ENCODE data around the gene OSTM1. TPM values are rescaled to one million over a fixed set of nuclear protein-coding genes. Genes with fewer than 3 reads are reported as not detected.

OSTM1 gene
- 10 to 100 TPM; 30.0 to 40.7 (median 31.4) TPM for total RNA-seq

- peaks cover 20% of the 10 kb centered on the region for H3K4me1 Mint-ChIP-seq (ENCODE audit: low read depth)
- DNase-seq (peak; percentile 94), ATAC-seq (peak; percentile 96 to 99)
- no peaks in the 10 kb centered on the region for H3K27me3 Mint-ChIP-seq (ENCODE audit: low read depth)
- no peaks in the 10 kb centered on the region for H3K36me3 Mint-ChIP-seq (ENCODE audit: insufficient read depth)
- no peaks in the 10 kb centered on the region for H3K9me3 Mint-ChIP-seq
- H3K4me3 Mint-ChIP-seq, result peak within 1 kb of the TSS; percentile 86
Measured at GRCh38 chr6:108074359-108075144, at the start of gene OSTM1. Gene OSTM1 (minus strand): TSS chr6:108074741. CDS start chr6:108074651, 90 bp downstream.

DNA sequence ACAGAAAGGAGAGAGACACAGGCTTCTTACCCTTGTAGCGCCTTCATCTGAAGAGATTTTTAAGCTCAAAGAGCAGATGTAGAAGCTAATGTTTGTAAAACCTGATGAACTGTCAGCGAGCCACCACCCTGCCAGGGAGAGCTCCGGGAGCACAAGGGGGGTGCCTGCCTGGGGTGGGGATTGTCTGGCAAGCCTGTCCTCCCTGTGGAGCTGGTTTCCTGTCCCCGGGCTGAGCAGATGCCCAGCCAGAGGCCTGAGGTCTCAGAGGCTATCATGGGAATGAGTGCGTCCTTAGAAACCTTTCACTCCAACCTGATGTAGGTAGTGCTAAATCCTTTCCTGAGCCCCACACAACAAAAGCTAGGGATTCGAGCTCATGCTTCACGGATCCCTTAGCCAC is 49.4 kb upstream of the OSTM1 start:
- no peaks in the 10 kb centered on the region for H3K9me3 Mint-ChIP-seq
- H3K36me3 Mint-ChIP-seq (ENCODE audit: insufficient read depth), result no peaks in the 10 kb centered on the region
- ATAC-seq (no peak), DNase-seq (no peak)
- no peak overlapping the region for H3K4me3 Mint-ChIP-seq
- peaks cover 79% of the 10 kb centered on the region for H3K27me3 Mint-ChIP-seq (ENCODE audit: low read depth)
- H3K4me1 Mint-ChIP-seq (ENCODE audit: low read depth), result peaks cover 10% of the 10 kb centered on the region

- H3K4me3 Mint-ChIP-seq, result no peak overlapping the region
- H3K36me3 Mint-ChIP-seq (ENCODE audit: insufficient read depth), result no peaks in the 10 kb centered on the region
- H3K27me3 Mint-ChIP-seq (ENCODE audit: low read depth), result peaks cover 82% of the 10 kb centered on the region
- H3K9me3 Mint-ChIP-seq, result no peaks in the 10 kb centered on the region
- DNase-seq (no peak), ATAC-seq (no peak)
- peaks cover 14% of the 10 kb centered on the region for H3K4me1 Mint-ChIP-seq (ENCODE audit: low read depth)
Measured at GRCh38 chr6:108123481-108123929, 49.0 kb upstream of the OSTM1 start.

- peak overlapping the region; percentile 5 for H3K4me3 Mint-ChIP-seq
- DNase-seq (no peak), ATAC-seq (no peak)
- H3K9me3 Mint-ChIP-seq, result no peaks in the 10 kb centered on the region
- no peaks in the 10 kb centered on the region for H3K36me3 Mint-ChIP-seq (ENCODE audit: insufficient read depth)
- H3K4me1 Mint-ChIP-seq (ENCODE audit: low read depth), result peaks cover 25% of the 10 kb centered on the region
- H3K27me3 Mint-ChIP-seq (ENCODE audit: low read depth), result peaks cover 85% of the 10 kb centered on the region
Measured at GRCh38 chr6:108121612-108122011, 47.1 kb upstream of the OSTM1 start.

DNA sequence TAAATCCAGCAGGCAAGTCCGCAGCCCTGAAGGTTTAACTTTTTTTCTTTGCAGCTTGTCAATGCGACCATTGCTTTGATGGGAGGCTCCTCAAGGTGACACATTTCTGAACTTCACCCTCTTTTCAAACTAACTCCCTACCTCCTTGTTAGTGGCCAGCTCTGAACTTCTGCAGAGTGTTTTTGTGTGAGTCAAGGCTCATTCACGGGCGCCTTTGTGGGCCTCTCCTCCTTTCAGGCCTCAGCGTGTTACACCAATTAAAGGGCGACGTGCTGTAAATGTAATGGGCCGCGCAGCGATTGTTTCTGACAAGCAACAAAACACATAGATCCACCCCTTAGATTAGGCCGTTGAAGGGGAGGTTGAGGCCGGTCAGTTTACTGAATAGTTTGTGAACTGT is 45.8 kb upstream of the OSTM1 start:
- Mint-ChIP-seq H3K27me3 (ENCODE audit: low read depth) (peaks cover 89% of the 10 kb centered on the region), H3K9me3 (no peaks in the 10 kb centered on the region), H3K4me3 (no peak overlapping the region), H3K4me1 (ENCODE audit: low read depth) (peaks cover 35% of the 10 kb centered on the region), H3K36me3 (ENCODE audit: insufficient read depth) (no peaks in the 10 kb centered on the region)
- ATAC-seq, result no peak
- no peak for DNase-seq

DNA sequence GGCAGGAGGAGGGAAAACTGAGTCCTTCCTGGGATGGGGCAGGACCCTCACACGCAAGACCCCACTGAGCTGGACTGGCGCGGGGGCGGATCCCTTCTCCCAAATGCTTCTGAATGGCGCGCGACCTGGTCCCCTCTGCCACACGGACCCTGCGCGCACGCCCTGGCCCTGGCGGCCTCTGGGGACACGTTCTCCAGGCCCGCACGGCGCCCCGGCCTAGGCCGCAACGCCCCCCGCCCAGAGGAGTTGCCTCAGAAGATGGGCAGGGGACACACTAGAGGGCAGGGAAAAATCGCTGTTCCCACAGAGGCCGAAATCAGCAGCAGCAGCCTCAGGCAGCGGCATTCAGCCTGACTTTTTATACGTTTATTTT is 45.2 kb upstream of the OSTM1 start:
- DNase-seq (no peak), ATAC-seq (no peak)
- Mint-ChIP-seq H3K27me3 (ENCODE audit: low read depth) (peaks cover 89% of the 10 kb centered on the region), H3K4me1 (ENCODE audit: low read depth) (peaks cover 40% of the 10 kb centered on the region), H3K36me3 (ENCODE audit: insufficient read depth) (no peaks in the 10 kb centered on the region), H3K9me3 (no peaks in the 10 kb centered on the region), H3K4me3 (no peak overlapping the region)

GRCh38 chr6:108118810-108119768 is 44.5 kb upstream of the OSTM1 start:
- H3K36me3 Mint-ChIP-seq (ENCODE audit: insufficient read depth), result no peaks in the 10 kb centered on the region
- ATAC-seq (no peak), DNase-seq (no peak)
- peak overlapping the region; percentile 85 for H3K4me3 Mint-ChIP-seq
- H3K27me3 Mint-ChIP-seq (ENCODE audit: low read depth), result peaks cover 89% of the 10 kb centered on the region
- H3K4me1 Mint-ChIP-seq (ENCODE audit: low read depth), result peaks cover 45% of the 10 kb centered on the region
- H3K9me3 Mint-ChIP-seq, result no peaks in the 10 kb centered on the region

DNA sequence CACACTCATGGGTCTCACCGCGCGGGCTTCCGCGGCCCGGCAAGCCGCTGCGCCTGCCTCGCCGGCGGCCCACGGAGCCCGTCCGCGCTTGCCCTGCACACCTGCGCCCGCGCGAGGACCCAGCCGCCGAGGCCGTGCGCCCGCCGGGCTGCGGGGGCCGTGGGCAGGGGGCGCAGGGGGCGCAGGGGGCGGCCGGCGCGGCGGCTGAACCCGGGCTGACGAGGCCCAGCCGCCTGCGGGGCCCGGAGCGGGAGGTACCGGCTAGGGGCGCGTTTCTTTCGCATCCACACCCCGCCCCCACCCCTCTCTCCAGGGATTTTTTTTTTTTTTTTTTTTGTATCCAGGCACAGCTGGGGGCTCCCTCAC is 43.8 kb upstream of the OSTM1 start:
- H3K36me3 Mint-ChIP-seq (ENCODE audit: insufficient read depth), result no peaks in the 10 kb centered on the region
- H3K9me3 Mint-ChIP-seq, result no peaks in the 10 kb centered on the region
- H3K4me1 Mint-ChIP-seq (ENCODE audit: low read depth), result peaks cover 51% of the 10 kb centered on the region
- H3K4me3 Mint-ChIP-seq, result peak overlapping the region; percentile 85
- H3K27me3 Mint-ChIP-seq (ENCODE audit: low read depth), result peaks cover 90% of the 10 kb centered on the region
- no peak for ATAC-seq
- no peak for DNase-seq

DNA sequence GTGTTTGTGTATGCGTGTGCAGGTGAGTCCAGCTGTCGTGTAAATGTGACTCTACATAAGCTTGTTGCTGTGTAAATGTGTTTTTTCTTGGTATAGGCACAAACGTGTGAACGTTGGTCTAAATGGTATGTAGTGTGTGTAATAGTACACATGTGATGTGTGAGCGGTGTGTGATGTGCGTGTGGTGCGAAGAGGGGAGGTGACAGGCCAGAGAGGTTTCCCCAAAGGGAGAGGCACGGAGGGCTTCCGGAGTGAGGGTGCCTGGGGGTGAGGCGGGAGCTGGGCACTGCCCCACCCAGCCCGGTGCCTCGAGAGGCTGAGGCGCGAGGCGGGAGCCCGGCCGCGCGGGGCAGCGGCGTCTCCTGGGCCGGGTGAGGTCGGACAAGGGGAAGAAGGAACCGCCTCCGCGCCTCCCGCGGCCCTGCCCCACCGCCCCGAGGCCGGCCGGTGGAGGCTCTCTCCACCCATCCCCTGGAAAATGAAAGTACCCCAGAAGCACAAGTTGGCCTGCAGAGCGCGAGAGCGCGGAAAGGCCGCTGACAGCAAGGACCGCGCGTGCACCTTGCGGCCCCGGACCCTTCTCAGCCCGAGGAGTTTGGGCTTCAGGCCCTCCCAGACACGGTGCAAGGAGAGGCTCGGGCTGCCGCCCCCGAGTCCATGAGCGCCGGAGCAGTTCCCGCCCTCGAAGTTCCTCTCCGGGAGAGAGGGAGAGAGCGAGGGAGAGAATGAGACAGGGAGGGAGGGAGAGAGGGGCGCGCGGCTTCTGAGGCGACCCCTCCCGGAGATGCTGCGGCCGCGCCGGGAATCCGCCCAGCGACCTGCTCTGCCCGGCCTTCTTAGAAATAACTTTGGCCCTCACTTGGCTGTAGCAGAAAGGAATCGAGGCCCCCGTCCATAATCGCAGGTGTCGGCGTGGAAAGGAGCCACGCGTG is 43.2 kb upstream of the OSTM1 start:
- ATAC-seq (peak; percentile 41 to 45), DNase-seq (no peak)
- Mint-ChIP-seq H3K36me3 (ENCODE audit: insufficient read depth) (no peaks in the 10 kb centered on the region), H3K4me1 (ENCODE audit: low read depth) (peaks cover 50% of the 10 kb centered on the region), H3K27me3 (ENCODE audit: low read depth) (peaks cover 90% of the 10 kb centered on the region), H3K4me3 (peak overlapping the region; percentile 78), H3K9me3 (no peaks in the 10 kb centered on the region)

DNA sequence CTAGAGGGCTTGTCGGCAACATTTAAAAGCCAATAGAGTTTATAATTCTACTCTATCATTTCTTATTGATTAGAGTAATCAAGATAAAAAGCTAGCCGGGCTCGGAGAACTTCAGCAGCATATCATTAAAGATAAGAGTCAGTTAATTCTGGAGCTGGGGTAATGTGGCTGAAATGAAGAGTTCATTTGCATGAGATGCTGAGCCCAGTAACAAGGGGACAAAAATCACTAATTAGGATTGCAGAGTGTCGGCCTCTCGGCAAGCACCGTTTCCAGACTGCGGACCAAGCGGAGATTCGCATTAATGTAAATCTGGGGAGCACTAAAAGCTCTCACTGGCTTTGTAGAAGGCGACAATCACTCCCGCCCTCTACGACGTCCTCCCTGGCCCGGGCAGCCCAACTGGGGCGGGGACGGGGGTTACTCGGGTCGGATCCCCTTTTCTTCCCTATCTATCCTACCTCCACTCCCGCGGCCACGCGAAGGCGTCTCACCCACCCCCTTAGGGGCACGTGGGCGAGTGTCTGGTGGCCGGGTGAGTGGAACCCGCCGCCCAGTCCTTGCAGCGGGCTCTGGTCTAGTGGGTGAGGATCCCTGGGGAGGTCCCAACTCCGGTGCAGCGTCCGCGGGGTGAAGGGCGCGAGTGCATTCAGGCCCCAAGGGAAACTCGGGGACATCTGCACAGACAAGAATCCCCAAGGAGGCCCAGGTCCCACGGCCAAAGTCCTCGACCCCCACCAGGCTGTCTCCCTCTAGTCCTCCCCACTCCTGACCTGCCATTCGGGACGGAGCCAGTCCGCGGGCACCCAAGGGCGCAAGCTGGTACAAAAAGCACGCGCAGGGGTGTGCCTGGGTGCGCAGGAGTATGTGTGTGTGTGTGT is 42.2 kb upstream of the OSTM1 start:
- H3K4me1 Mint-ChIP-seq (ENCODE audit: low read depth), result peaks cover 50% of the 10 kb centered on the region
- ATAC-seq, result no peak
- no peak for DNase-seq

GRCh38 chr6:108115598-108116058 is 41.1 kb upstream of the OSTM1 start:
- no peaks in the 10 kb centered on the region for H3K36me3 Mint-ChIP-seq (ENCODE audit: insufficient read depth)
- no peaks in the 10 kb centered on the region for H3K9me3 Mint-ChIP-seq
- DNase-seq, result no peak
- peaks cover 87% of the 10 kb centered on the region for H3K27me3 Mint-ChIP-seq (ENCODE audit: low read depth)
- peaks cover 48% of the 10 kb centered on the region for H3K4me1 Mint-ChIP-seq (ENCODE audit: low read depth)
- no peak for ATAC-seq
- peak overlapping the region; percentile 69 for H3K4me3 Mint-ChIP-seq

More for the DNA sequence above, 42.2 kb upstream of the OSTM1 start:
- Mint-ChIP-seq H3K4me3 (peak overlapping the region; percentile 78), H3K36me3 (ENCODE audit: insufficient read depth) (no peaks in the 10 kb centered on the region), H3K9me3 (no peaks in the 10 kb centered on the region), H3K27me3 (ENCODE audit: low read depth) (peaks cover 91% of the 10 kb centered on the region)

GRCh38 chr6:108114841-108115597 is 40.5 kb upstream of the OSTM1 start:
- peaks cover 48% of the 10 kb centered on the region for H3K4me1 Mint-ChIP-seq (ENCODE audit: low read depth)

More at GRCh38 chr6:108114841-108115597, 40.5 kb upstream of the OSTM1 start:
- Mint-ChIP-seq H3K4me3 (peak overlapping the region; percentile 69), H3K27me3 (ENCODE audit: low read depth) (peaks cover 84% of the 10 kb centered on the region), H3K9me3 (no peaks in the 10 kb centered on the region), H3K36me3 (ENCODE audit: insufficient read depth) (no peaks in the 10 kb centered on the region)
- ATAC-seq, result peak; percentile 32 to 37
- no peak for DNase-seq
